SKM-1 (cell line): ENCODE measurements around the gene ARMH3.

ENCODE experiments used
- DNase-seq: peaks from one replicate; lab custom pipeline; 2025; ENCODE audit not compliant: unreplicated experiment; lab: John Stamatoyannopoulos, UW

ARMH3 gene

DNA sequence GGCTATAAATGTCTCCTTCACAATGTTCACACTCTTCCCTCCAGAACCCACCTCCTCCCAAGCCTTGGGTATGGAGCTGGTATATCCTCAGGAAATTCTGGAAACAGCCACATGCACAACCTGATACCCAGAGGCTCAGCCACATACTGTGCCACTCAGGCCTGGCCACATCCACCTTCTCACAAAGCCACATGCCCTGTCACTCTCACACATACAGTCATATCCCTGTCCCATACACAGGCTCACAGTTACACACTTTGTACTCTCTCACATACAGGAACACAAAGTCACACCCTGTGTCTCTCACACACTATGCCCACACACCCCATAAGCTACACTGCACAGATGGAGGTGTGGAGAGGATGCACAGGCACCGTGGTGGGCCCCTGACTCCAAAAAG, 222.5 kb downstream of the ARMH3 start:
- DNase-seq = no peak

DNA sequence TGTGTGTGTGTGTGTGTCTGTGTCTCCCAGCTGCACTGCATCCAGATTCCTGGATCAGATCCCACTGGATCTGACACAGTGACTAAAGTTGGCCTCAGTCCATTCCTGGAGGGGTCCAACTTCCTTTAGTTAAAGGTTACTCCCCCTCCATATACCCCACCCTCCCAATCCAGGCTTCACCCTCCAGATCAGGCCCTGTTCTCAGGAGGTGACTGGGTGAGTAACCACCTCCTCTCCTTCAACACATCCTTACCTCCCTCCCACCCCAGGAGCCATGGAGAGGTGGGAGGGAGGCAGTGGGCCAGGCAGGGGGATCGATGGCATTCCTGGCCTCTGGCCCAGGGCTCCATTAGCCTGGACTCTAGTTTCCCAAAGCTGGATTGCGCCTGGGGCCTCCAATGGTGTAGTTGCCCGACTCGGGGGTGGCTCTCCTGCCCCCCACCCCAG, 223.6 kb downstream of the ARMH3 start:
- DNase-seq = no peak

- DNase-seq = no peak
These were observed 224.7 kb downstream of the ARMH3 start for GRCh38 chr10:101831169-101831811.

DNA sequence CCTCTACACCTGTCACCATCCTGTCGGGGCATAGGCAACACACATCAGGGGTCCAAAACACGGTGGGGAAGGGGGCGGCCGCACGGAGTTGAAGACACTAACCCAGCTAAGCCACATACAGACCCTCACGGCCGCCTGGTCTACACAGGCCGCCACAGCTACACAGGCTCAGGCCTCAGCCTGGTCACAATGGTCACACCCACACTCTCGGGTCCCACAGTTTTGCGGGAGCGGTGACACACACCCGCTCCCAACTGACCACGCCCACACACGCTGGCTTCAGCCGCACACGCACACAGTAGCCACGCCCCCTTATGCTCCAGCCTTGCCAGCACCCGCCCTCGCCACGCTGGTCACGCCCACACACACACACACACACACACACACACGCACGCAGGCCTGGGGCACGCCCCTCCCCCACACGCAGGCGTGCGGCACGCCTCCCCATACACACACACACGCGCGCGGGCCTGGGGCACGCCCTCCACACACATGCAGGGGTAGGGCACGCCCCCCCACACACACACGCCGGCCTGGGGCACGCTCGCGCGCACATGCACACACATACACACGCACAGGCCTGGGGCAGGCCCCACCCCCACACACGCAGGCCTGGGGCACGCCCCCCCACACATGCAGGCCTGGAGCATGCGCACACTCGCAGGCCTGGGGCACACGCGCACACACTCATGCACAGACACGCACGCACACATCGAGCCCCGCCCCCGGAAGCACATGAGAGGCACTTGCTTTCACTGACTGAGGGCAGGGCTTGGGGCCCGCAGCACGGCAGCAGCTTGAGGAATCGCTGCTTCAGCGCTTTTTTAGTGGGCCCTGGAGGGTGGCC, 225.4 kb downstream of the ARMH3 start:
- DNase-seq = peak; percentile 34

DNA sequence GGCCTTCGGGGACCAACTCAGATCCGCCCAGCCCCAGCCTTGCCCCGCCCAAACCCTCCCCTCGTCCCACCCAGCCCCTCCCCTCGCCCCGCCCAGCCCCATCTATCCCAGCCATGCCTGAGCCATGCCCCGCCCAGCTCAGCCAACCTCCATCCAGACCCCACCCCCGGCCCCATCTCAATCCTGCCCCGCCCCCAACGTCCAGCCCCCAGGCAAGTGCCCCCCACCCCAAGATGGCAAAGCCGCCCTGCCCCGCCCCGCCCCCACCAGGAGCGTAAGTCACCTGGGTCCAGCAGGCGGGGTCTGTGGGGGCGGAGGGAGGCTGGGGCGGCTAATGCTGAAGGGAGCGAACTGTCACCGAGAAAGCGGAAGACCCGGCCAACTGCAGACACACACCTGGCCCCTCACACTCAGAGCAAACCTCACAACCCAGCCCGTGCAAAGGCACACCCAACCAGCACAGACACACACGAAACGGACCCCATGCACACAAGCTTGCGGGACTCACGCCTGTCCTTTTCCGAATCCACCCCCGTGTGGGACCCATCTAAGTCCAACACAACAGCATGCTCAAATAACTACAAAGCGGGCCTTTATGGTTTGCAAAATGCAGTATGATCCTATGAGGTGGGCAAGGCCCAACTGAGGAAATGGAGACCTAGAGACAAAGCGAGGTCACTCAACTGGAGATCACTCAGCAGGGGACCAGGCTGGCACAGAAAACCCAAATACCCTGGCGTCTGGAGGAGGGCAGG, 226.2 kb downstream of the ARMH3 start:
- DNase-seq = no peak

DNA sequence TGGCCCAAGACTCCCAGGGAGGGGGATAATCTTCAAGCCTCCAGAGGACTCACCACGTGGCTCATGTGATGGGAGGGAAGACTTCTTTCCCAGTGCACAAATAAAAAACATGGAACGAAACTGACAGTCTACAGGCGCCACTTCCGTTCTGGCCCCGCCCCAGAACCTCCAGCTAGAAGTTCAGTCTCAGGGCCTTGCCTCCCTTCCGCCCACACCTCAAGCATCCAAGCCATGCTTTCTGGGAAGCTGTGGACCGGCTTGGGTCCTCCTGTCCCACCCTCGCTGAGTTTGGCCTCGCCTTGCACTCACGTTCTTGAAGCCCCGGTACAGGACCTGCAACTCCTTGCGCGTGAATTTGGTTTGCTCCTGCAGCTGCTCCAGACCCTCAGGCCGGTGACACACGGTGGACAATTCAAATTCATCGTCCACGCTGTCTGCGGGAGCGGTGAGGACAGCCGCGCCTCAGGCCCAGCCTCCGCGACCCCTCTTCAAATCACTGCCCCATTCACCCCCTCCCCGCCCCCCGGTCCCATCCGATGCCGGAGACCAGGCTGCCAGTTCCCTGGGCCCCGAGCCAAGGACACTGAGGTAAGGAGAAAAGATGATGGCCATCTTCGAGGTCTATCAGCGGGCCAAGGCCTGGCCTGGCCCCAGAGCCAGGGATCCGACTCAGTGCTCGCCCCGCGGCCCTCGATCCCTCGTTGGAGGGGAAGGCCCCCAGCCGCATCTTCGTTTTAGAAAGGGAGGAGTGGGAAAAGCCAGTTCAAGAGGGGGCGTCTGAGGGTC, 227.0 kb downstream of the ARMH3 start:
- no peak for DNase-seq

DNA sequence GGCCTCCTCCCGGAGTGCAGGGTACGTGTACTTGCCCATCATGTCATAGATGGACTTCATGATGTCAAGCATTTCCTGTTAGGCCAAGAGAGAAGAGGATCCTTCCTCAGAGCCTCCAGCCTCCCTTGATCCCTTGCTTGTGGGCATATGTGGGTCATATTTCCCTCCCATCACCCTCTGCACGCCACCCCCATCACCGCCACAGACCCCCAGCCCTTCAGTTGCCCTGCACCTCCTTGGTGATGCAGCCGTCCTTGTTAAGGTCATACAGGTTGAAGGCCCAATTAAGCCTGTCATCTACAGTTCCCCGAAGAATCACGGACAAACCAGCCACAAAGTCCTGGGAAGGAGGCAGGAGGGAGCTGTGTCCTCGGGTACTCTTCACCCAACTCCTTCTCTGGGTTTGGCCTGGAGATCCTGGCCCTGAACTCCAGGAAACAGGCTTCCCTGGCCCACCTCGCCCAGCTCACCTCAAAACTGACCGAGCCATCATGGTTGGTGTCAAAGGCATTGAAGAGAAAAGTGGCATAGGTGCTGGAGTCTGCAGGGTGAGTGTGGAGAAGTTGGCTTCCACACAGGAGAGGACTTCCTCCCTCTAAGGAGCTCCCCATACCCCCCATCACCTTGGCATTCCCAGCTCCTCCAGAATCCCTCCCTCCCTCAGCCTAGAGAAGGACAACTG, 227.9 kb downstream of the ARMH3 start:
- no peak for DNase-seq

DNA sequence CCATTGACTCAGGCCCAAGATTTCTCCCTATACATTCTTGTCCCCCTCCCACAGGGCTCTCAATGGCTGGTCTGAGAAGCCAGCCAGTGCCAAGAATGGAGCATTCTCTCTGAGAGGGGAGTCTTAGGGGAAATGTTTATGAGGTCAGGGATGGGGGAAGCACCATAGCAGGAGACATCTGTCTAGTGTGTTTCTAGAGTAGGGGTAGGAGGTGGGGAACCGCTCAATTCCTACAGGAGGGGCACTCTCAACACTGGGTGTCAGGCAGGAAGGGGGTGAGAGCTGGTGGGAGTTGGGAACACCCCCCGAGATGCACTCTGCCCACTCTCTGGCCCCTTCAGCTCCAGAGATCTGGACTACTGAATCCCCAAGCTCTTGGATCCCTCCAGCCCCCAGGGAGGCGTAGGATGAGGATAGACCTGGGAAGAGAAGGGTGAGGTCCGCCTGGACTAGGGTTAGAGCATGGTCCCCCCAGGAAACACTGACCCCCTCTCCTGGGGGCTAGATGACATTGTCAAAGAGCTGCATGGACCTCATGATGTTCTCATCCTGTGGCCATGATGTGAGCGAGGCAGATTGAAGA, 229.0 kb downstream of the ARMH3 start:
- DNase-seq = no peak

- DNase-seq = no peak
These were observed 231.2 kb downstream of the ARMH3 start for GRCh38 chr10:101824736-101825135.

- no peak for DNase-seq
These were observed 236.9 kb downstream of the ARMH3 start for GRCh38 chr10:101818872-101819633.

GRCh38 chr10:101818119-101818871, 237.7 kb downstream of the ARMH3 start, which contains the start of gene OGA:
Gene OGA (minus strand): TSS chr10:101818444. CDS start chr10:101818022, 422 bp downstream.
- peak; percentile 99 for DNase-seq

DNA sequence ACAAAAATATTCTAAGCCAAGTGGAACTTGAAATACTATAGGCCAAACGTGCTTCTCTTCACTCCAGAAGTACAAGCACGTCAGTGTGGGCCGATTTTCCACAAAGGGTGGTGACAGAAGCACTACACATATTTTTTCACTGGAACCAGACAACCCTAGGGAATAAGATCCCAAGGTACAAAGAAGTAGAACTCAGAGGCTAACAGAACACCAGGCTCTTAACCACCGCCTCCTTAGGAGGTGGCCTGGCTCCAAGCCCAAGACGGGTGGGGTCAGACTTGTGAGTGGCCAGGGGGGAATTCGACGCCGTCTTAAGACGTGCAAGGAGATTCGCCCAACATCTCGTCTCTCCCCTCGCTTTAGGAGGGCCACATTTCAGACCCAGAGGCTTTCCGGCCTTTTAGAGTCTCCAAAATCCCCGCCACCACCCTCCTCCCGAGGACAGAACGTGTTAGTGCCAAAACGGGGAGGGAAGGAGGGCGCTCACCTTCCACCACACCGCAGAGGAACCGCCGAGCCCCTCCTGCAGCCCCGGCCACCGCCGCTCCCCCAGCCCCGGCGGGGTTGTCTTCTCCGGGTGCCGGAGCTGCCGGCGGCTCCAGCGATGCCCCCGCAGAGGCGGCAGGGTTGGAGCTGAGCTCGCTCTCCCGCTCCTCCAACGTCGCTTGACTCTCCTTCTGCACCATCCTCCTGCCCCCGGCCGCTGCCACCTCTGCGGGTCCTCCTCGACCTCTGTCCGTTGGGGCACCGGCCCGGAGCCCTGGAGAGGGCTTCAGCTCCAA, 238.4 kb downstream of the ARMH3 start:
- DNase-seq = no peak

DNA sequence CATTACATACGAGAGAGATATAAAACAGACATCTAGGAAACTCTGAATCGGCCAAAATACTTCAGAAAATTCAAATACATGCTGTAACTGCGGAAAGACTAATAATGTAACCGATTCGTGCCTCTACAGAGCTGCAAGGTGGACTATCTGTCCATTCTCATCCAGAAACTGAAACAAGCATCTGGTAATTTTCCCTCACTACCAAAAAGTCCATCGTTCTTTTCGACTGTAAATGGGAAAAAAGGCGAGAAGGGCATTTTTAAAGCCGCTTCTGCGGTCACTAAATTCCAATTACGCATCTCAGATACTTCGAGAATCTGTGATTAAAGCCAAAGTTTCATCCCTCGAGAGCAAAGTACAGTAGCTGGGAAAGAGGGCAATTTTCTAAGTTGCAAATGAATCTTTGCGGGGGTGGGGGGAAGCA, 239.0 kb downstream of the ARMH3 start:
- DNase-seq = no peak

DNA sequence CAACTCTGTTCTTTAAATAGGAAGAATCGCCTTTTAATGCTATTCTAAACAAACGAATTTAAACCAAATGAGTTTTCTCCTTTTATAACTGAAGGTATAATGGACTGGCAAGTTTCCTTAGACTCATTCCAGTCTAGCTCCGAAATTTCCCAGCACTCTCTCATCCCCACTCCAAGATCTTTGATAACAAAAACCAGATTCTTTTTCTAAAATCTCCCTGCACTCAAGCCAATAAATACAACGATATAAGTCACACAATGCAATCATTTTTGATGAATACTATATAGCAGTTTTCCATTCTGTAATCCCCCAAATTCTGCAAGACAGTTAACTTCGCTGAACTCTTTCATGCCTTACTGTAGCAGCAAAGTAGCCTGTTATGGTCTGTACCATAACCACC, 239.6 kb downstream of the ARMH3 start:
- DNase-seq = no peak

GRCh38 chr10:101814466-101815071, 241.4 kb downstream of the ARMH3 start:
- DNase-seq = no peak

DNA sequence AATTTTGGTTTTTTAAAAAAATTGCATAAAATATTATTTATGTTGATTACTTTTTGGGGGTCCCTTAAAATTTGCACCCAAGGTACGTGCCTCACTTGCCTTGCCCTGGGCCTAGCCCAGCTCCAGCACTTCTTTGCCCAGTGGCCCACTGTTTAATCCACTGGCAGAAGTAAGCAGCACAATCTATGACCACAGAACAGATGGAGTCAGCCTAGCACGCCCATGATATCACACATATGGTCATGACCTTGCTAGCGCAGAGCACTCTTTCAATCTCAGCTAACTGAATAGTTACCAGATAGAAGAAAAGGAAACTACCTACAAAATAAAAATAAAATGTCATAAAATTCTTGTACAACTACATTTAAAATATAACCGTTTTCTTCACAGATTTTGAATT, 243.4 kb downstream of the ARMH3 start:
- DNase-seq = no peak

GRCh38 chr10:101807158-101807557, 248.8 kb downstream of the ARMH3 start:
- DNase-seq = no peak
